ENCODE results near the gene FAM131C. TPM values are rescaled to one million over a fixed set of nuclear protein-coding genes. Genes with fewer than 3 reads are reported as not detected.

The FAM131C gene
- polyA plus RNA-seq, 1 donor (not counting 4 experiments of a cell fraction or from before 2014, with no cell fraction given) = 0.31 TPM

DNA sequence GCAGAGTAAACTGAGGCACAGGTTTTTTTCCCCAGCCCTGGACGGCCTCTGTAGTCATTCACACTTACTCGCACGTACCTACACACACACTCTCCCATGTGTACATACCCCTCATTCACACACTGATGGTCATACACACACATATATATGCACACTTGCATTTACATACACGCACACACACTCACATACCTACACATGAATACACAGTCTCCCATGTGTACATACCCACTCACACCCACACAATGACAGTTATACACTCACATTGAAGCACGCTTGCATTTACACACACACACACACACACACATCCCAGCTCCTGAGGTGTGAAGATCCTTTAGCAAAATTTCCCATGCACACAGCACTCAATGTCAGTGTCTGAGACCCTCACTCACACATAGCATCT is 766 bp upstream of the FAM131C start:
- H3K9me1 ChIP-seq (ENCODE audit: control insufficient read depth, extremely low read depth, insufficient read depth, low read length) = no peaks in the 10 kb centered on the region
- peak overlapping the region; percentile 77 for H3K4me2 ChIP-seq (ENCODE audit: control insufficient read depth, extremely low read depth, insufficient read depth, low read depth, low read length)
- TF ChIP-seq CTCF (optimal IDR thresholded peaks at IDR 0.05 in 1 of 3, IDR thresholded peaks at IDR 0.05 in 1 of 3, conservative IDR thresholded peaks at IDR 0.05 in 1 of 3; ENCODE audit: extremely low read depth in 1 of 3, insufficient read depth in 2 of 3, low read length in 3 of 3) (no peak), EZH2 (IDR thresholded peaks at IDR 0.05; ENCODE audit: low read length) (no peak)
- DNase-seq (ENCODE audit: low read depth, low spot score) (no peak), FAIRE-seq (no peak)
- no peaks in the 10 kb centered on the region for H3K36me3 ChIP-seq (ENCODE audit: control insufficient read depth in 2 of 2, extremely low read depth in 1 of 2, insufficient read depth in 2 of 2, low read length in 2 of 2)
- H3K27ac ChIP-seq (ENCODE audit: control insufficient read depth, insufficient read depth, low read length) = no peak overlapping the region
- H3K4me1 ChIP-seq (ENCODE audit: control insufficient read depth, extremely low read depth, insufficient read depth, low read length) = peaks cover 32% of the 10 kb centered on the region
- dilution Hi-C loops (cut with MboI; ENCODE audit: extremely low pct_ligation_motif_present, low sequenced_read_pairs) = no loop called here
- H4K20me1 ChIP-seq (ENCODE audit: control insufficient read depth, extremely low read depth, insufficient read depth, low read length) = no peaks in the 10 kb centered on the region
- H3K79me2 ChIP-seq (ENCODE audit: control insufficient read depth, insufficient read depth, low read length) = no peaks in the 10 kb centered on the region
- H3K9ac ChIP-seq (ENCODE audit: control insufficient read depth, extremely low read depth, insufficient read depth, low read length) = no peak overlapping the region
- H3K4me3 ChIP-seq (ENCODE audit: control insufficient read depth in 2 of 3, extremely low read depth in 1 of 3, insufficient read depth in 2 of 3, low read depth in 1 of 3, low read length in 3 of 3) = no peak overlapping the region
- no peaks in the 10 kb centered on the region for H3K9me3 ChIP-seq (ENCODE audit: control insufficient read depth, low read depth, low read length)
- H3K27me3 ChIP-seq (ENCODE audit: control insufficient read depth, extremely low read depth, insufficient read depth, low read length) = peaks cover 8% of the 10 kb centered on the region
- H2AFZ ChIP-seq (ENCODE audit: control insufficient read depth, low read length) = no peak overlapping the region

GRCh38 chr1:16072616-16073484 is 601 bp downstream of the FAM131C start:
- peak overlapping the region; percentile 77 for H3K4me2 ChIP-seq (ENCODE audit: control insufficient read depth, extremely low read depth, insufficient read depth, low read depth, low read length)
- H3K4me1 ChIP-seq (ENCODE audit: control insufficient read depth, extremely low read depth, insufficient read depth, low read length) = peaks cover 29% of the 10 kb centered on the region
- H3K27me3 ChIP-seq (ENCODE audit: control insufficient read depth, extremely low read depth, insufficient read depth, low read length) = peaks cover 8% of the 10 kb centered on the region
- peak overlapping the region; percentile 39 to 52 (median 41) for H3K4me3 ChIP-seq (ENCODE audit: control insufficient read depth in 2 of 3, extremely low read depth in 1 of 3, insufficient read depth in 2 of 3, low read depth in 1 of 3, low read length in 3 of 3)
- H4K20me1 ChIP-seq (ENCODE audit: control insufficient read depth, extremely low read depth, insufficient read depth, low read length) = no peaks in the 10 kb centered on the region
- no peaks in the 10 kb centered on the region for H3K9me1 ChIP-seq (ENCODE audit: control insufficient read depth, extremely low read depth, insufficient read depth, low read length)
- no peak overlapping the region for H3K27ac ChIP-seq (ENCODE audit: control insufficient read depth, insufficient read depth, low read length)
- no peaks in the 10 kb centered on the region for H3K79me2 ChIP-seq (ENCODE audit: control insufficient read depth, insufficient read depth, low read length)
- dilution Hi-C loops (cut with MboI; ENCODE audit: extremely low pct_ligation_motif_present, low sequenced_read_pairs) = no loop called here
- H3K9ac ChIP-seq (ENCODE audit: control insufficient read depth, extremely low read depth, insufficient read depth, low read length) = peak overlapping the region; percentile 40
- DNase-seq (ENCODE audit: low read depth, low spot score) (no peak), FAIRE-seq (no peak)
- no peaks in the 10 kb centered on the region for H3K9me3 ChIP-seq (ENCODE audit: control insufficient read depth, low read depth, low read length)
- no peaks in the 10 kb centered on the region for H3K36me3 ChIP-seq (ENCODE audit: control insufficient read depth in 2 of 2, extremely low read depth in 1 of 2, insufficient read depth in 2 of 2, low read length in 2 of 2)
- H2AFZ ChIP-seq (ENCODE audit: control insufficient read depth, low read length) = no peak overlapping the region
- no peak for TF ChIP-seq EZH2 (IDR thresholded peaks at IDR 0.05; ENCODE audit: low read length)
- TF ChIP-seq CTCF (optimal IDR thresholded peaks at IDR 0.05 in 1 of 3, IDR thresholded peaks at IDR 0.05 in 1 of 3, conservative IDR thresholded peaks at IDR 0.05 in 1 of 3; ENCODE audit: extremely low read depth in 1 of 3, insufficient read depth in 2 of 3, low read length in 3 of 3) = peak in 1 of 3 experiments; percentile 35
